ENCODE data around the gene UBE2M. TPM values are rescaled to one million over a fixed set of nuclear protein-coding genes. Genes with fewer than 3 reads are reported as not detected.

The UBE2M gene
- total RNA-seq, 1 experiment from 2014 or later, result 127 TPM

GRCh38 chr19:58566989-58567388, 8.6 kb upstream of the UBE2M start:
- Histone ChIP-seq H2BK5ac (ENCODE audit: insufficient read length, low read length) (no peak overlapping the region), H2BK120ac (ENCODE audit: low read depth, low read length, poor library complexity, severe bottlenecking) (no peak overlapping the region), H2AFZ (ENCODE audit: low read length) (no peak overlapping the region), H3K79me1 (ENCODE audit: insufficient read depth, low read depth, low read length, poor library complexity, severe bottlenecking) (no peaks in the 10 kb centered on the region), H3K4me1 (ENCODE audit: insufficient read depth, low read length) (no peaks in the 10 kb centered on the region), H2BK20ac (ENCODE audit: low read depth, low read length, poor library complexity, severe bottlenecking) (no peak overlapping the region), H3K27me3 (ENCODE audit: insufficient read depth, low read length) (no peaks in the 10 kb centered on the region), H4K5ac (ENCODE audit: insufficient read length, low read depth, low read length) (no peak overlapping the region), H2BK12ac (ENCODE audit: insufficient read length, low read depth, low read length) (no peak overlapping the region), H3K27ac (ENCODE audit: insufficient read length, low read depth, low read length) (no peak overlapping the region), H3T11ph (ENCODE audit: low read length) (no peak overlapping the region), H4K20me1 (ENCODE audit: control insufficient read depth, insufficient read depth, insufficient read length) (no peaks in the 10 kb centered on the region), H4K91ac (ENCODE audit: insufficient read length, low read depth, low read length) (no peak overlapping the region), H3K23me2 (ENCODE audit: insufficient read length, low read depth, low read length, poor library complexity, severe bottlenecking) (no peaks in the 10 kb centered on the region), H3K79me2 (ENCODE audit: insufficient read depth, low read length) (no peaks in the 10 kb centered on the region), H3K4ac (ENCODE audit: low read depth, low read length) (no peak overlapping the region), H4K8ac (replicated peaks; ENCODE audit: insufficient read length, low read depth, low read length) (no peak overlapping the region), H3K56ac (ENCODE audit: insufficient read length, low read depth, low read length) (no peak overlapping the region), H3K4me2 (ENCODE audit: insufficient read depth, insufficient read length, low read length) (no peak overlapping the region), H3K9me3 (ENCODE audit: control insufficient read depth, low read depth, low read length) (no peaks in the 10 kb centered on the region), H3K18ac (ENCODE audit: insufficient read length, low read depth, low read length) (no peak overlapping the region), H3K14ac (ENCODE audit: insufficient read depth, low read length) (no peak overlapping the region), H3K23ac (ENCODE audit: insufficient read length, low read depth, low read length) (no peak overlapping the region), H2AK5ac (ENCODE audit: insufficient read length, low read length) (no peak overlapping the region), H2BK15ac (ENCODE audit: low read depth, low read length) (no peak overlapping the region), H3K9ac (ENCODE audit: extremely low read depth, insufficient read length, low read length) (no peak overlapping the region)
- no peak for DNase-seq
- Mint-ChIP-seq H3K27ac (no peak overlapping the region), H3K9me3 (no peaks in the 10 kb centered on the region), H3K36me3 (ENCODE audit: insufficient read depth in 1 of 3, low read depth in 3 of 3) (peaks cover 0 to 34% (median 21%) of the 10 kb centered on the region in 3 experiments; a peak in 5 of 7 replicates), H3K4me3 (no peak overlapping the region), H3K27me3 (ENCODE audit: low read depth) (no peaks in the 10 kb centered on the region), H3K4me1 (peaks cover 2% of the 10 kb centered on the region in 2 experiments)
- no CpG with 5 or more reads among the region's 5 CpGs for WGBS (ENCODE audit: extremely low coverage, insufficient read length, low lambda C conversion rate)
- TF ChIP-seq CTCF (conservative IDR thresholded peaks at IDR 0.05), result no peak

Measured in H9 (cell line).